H1 (cell line): ENCODE measurements around the gene FHOD1. TPM values are rescaled to one million over a fixed set of nuclear protein-coding genes. Genes with fewer than 3 reads are reported as not detected.

Source experiments
- CREB1 ChIP-seq: IDR thresholded peaks from 2 replicates; pipeline ENCODE4 v1.6.1; 2012; ENCODE audit warnings: inconsistent platforms
- CTCF ChIP-seq, 3 experiments: IDR thresholded peaks; 1 replicate in 2 of 3; 2 replicates in 1 of 3; pipeline versions ENCODE4 v1.5.1 to v1.6.1; 2011; ENCODE audit warnings: low read length in 3 of 3, mild to moderate bottlenecking in 3 of 3, inconsistent platforms in 2 of 3, low read depth in 1 of 3, moderate library complexity in 1 of 3; ENCODE audit not compliant: insufficient read depth in 1 of 3; ENCODE audit errors: control extremely low read depth in 1 of 3
- YY1 ChIP-seq: IDR thresholded peaks from 2 replicates; pipeline ENCODE4 v1.6.1; 2011; ENCODE audit warnings: low read depth, mild to moderate bottlenecking, low read length
- ZNF274 ChIP-seq: IDR thresholded peaks from 2 replicates; pipeline ENCODE4 v1.7.0; 2012; ENCODE audit warnings: low read length, borderline replicate concordance; ENCODE audit errors: extremely low read depth
- polyA plus RNA-seq, 7 experiments: library from polyadenylated mRNA; depleted of rRNA in 3 of 7; stranded (reverse) in 5 of 7; unstranded in 2 of 7; fragments of >200 nt in 5 of 7; fragments of 200-250 nt in 2 of 7; gene quantifications; 1 replicate in 5 of 7; 2 replicates in 1 of 7; 4 replicates in 1 of 7; pipeline versions ENCODE4 v1.2.1 to v1.2.3, GENCODE V29; 2011 to 2013; ENCODE audit warnings: missing spikeins in 2 of 7, mixed read lengths in 2 of 7
- total RNA-seq: library from RNA; stranded (reverse); fragmentation: NEBNext Ultra II Directional; extraction: Animal tissue kit (Norgen Biotek cat#: 25700); gene quantifications from 2 replicates; pipeline ENCODE4 v1.2.1, GENCODE V29; 2021

Gene FHOD1
- total and polyA plus RNA-seq, 2 of the 8 experiments (the other 6 are each of a cell fraction or from before 2014, with no cell fraction given) = 31.3 to 60.7 TPM

GRCh38 chr16:67198238-67198734 lies 49.0 kb downstream of the FHOD1 start (continued):
- peak; percentile 65 to 98 (median 68) for TF ChIP-seq CTCF (IDR thresholded peaks at IDR 0.05; ENCODE audit: control extremely low read depth in 1 of 3, insufficient read depth in 1 of 3, low read depth in 1 of 3, low read length in 3 of 3)
- TF ChIP-seq YY1 = 0 out of 2 replicates have a peak, but pooled peaks have one; percentile 59
- no peak for TF ChIP-seq CREB1
- TF ChIP-seq ZNF274 = no peak
- TF ChIP-seq, all 59 proteins: peak for 4
